ENCODE results near the gene FAM219A.

DNA sequence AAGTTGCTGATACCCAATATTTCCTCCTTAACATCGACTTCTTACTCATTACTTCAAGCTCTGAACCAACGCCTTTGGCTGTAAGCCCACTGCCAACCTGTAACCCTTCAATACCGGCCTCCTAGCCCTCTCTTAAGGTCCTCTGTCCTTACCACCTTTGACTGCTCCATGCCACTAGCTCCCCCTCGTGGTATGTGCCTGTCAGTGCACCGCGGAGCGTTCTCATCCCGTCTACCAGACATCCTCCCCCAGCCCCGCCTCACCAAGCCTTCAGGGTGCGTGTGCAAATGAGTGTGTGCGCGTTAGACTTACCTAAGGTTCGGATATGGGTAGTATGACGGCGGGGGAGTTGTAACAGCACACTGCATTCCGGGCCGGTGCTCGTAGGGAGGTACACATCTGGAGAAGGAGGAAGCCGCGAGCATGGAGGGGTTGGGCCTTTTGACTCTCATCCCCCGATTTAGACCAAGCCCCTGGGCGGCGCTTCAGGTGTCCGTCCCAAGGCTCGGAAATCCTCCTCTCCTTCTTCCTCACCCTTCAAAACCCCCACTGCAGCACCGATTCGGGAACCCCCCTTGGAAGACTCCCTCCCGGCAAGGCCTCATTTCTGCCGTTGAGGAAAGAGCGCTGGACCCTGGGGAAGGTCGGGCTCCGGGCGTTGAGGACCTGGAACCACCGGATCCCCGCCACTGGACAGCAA is 78.9 kb downstream of the FAM219A start:
- TF ChIP-seq, protein P1, sequence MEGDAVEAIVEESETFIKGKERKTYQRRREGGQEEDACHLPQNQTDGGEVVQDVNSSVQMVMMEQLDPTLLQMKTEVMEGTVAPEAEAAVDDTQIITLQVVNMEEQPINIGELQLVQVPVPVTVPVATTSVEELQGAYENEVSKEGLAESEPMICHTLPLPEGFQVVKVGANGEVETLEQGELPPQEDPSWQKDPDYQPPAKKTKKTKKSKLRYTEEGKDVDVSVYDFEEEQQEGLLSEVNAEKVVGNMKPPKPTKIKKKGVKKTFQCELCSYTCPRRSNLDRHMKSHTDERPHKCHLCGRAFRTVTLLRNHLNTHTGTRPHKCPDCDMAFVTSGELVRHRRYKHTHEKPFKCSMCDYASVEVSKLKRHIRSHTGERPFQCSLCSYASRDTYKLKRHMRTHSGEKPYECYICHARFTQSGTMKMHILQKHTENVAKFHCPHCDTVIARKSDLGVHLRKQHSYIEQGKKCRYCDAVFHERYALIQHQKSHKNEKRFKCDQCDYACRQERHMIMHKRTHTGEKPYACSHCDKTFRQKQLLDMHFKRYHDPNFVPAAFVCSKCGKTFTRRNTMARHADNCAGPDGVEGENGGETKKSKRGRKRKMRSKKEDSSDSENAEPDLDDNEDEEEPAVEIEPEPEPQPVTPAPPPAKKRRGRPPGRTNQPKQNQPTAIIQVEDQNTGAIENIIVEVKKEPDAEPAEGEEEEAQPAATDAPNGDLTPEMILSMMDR (IDR thresholded peaks at IDR 0.05): peak; percentile 83 to 98 (median 97)
- TF ChIP-seq POLR2A (IDR thresholded peaks at IDR 0.05): no peak
- TF ChIP-seq POLR2AphosphoS5 (IDR thresholded peaks at IDR 0.05): peak in 1 of 3 donors; percentile 21

Measured in breast epithelium (tissue), 3 donors.